DOHH2 (cell line): ENCODE measurements around the gene HIGD2A.

ENCODE experiments used
- H3F3A ChIP-seq: fragments of 200-600 bp; sonication (generic), shearing (Covaris generic); 2 replicates; pipeline ENCODE4 v1.6.0; 2016; ENCODE audit warnings: antibody characterized with exemption, mild to moderate bottlenecking; ENCODE audit not compliant: control insufficient read depth, insufficient read depth
- H3K27ac ChIP-seq: fragments of 200-600 bp; sonication (generic); 2 replicates; pipeline ENCODE4 v1.5.1; 2014; ENCODE audit warnings: low read depth, mild to moderate bottlenecking, low read length, moderate library complexity
- H3K27me3 ChIP-seq: fragments of 200-600 bp; sonication (generic); 2 replicates; pipeline ENCODE4 v1.6.1; 2014; ENCODE audit warnings: mild to moderate bottlenecking, low read length, mixed read lengths; ENCODE audit not compliant: control insufficient read depth
- H3K36me3 ChIP-seq: fragments of 200-600 bp; sonication (generic); 2 replicates; pipeline ENCODE4 v1.6.1; 2014; ENCODE audit warnings: mild to moderate bottlenecking, low read length, moderate library complexity, mixed read lengths; ENCODE audit not compliant: control insufficient read depth
- H3K4me1 ChIP-seq: fragments of 200-600 bp; sonication (generic); 2 replicates; pipeline ENCODE4 v1.6.1; 2014; ENCODE audit warnings: mild to moderate bottlenecking, low read length, mixed read lengths; ENCODE audit not compliant: control insufficient read depth
- H3K4me2 ChIP-seq: fragments of 200-600 bp; sonication (generic); 2 replicates; pipeline ENCODE4 v1.6.0; 2014; ENCODE audit warnings: mild to moderate bottlenecking, low read length, moderate library complexity
- H3K4me3 ChIP-seq: fragments of 200-600 bp; sonication (generic); 2 replicates; pipeline ENCODE4 v1.5.1; 2014; ENCODE audit warnings: mild to moderate bottlenecking, low read length, mixed read lengths
- H3K79me2 ChIP-seq: fragments of 200-600 bp; sonication (generic); 2 replicates; pipeline ENCODE4 v1.6.1; 2014; ENCODE audit warnings: mild to moderate bottlenecking, low read length, mixed read lengths; ENCODE audit not compliant: control insufficient read depth
- H3K9me2 ChIP-seq: fragments of 200-600 bp; sonication (generic); replicated peaks from 2 replicates; pipeline ENCODE4 v1.6.1; 2014; ENCODE audit warnings: mild to moderate bottlenecking, low read length, mixed read lengths; ENCODE audit not compliant: control insufficient read depth
- H3K9me3 ChIP-seq: fragments of 200-600 bp; sonication (generic); 2 replicates; pipeline ENCODE4 v1.6.1; 2014; ENCODE audit warnings: antibody characterized with exemption, low read length, mixed read lengths; ENCODE audit not compliant: control insufficient read depth, insufficient read depth
- H4K20me1 ChIP-seq: fragments of 200-600 bp; sonication (generic); 2 replicates; pipeline ENCODE4 v1.6.0; 2014; ENCODE audit warnings: low read depth, mild to moderate bottlenecking, antibody characterized with exemption, low read length, moderate library complexity; ENCODE audit not compliant: control insufficient read depth, insufficient read depth
- CTCF ChIP-seq: fragments of 200-600 bp; sonication (generic); IDR thresholded peaks from one replicate; pipeline ENCODE4 v1.5.1; 2014; ENCODE audit warnings: antibody characterized with exemption, mild to moderate bottlenecking, low read depth, low read length; ENCODE audit not compliant: poor library complexity, severe bottlenecking
- EZH2phosphoT487 ChIP-seq: fragments of 200-600 bp; sonication (generic); IDR thresholded peaks from 2 replicates; pipeline ENCODE4 v1.6.1; 2017; ENCODE audit warnings: borderline replicate concordance, mild to moderate bottlenecking, antibody characterized with exemption, low read length, moderate library complexity, mixed read lengths

The HIGD2A gene

GRCh38 chr5:176415240-176415951 is 26.8 kb downstream of the HIGD2A start:
- H3K4me2 ChIP-seq = peak overlapping the region; percentile 91

GRCh38 chr5:176415952-176416924 is 27.7 kb downstream of the HIGD2A start, which contains the start of gene CLTB:
Gene CLTB (minus strand): TSS chr5:176416539. CDS start chr5:176416363, 176 bp downstream.
- peaks cover 9% of the 10 kb centered on the region; the same call in 1 of the 2 replicates for H3K9me3 ChIP-seq
- no peaks in the 10 kb centered on the region for H4K20me1 ChIP-seq
- H3K27me3 ChIP-seq = peaks cover 5% of the 10 kb centered on the region
- no peaks in the 10 kb centered on the region for H3K36me3 ChIP-seq
- H3K4me2 ChIP-seq = peak within 1 kb of the TSS; percentile 91
- peaks cover 18% of the 10 kb centered on the region for H3K4me1 ChIP-seq
- H3F3A ChIP-seq = peaks cover 11% of the 10 kb centered on the region
- peak within 1 kb of the TSS; percentile 91 for H3K4me3 ChIP-seq
- H3K9me2 ChIP-seq = no peaks in the 10 kb centered on the region
- no peak within 1 kb of the TSS for H3K27ac ChIP-seq
- TF ChIP-seq CTCF (peak; percentile 58), EZH2phosphoT487 (no peak)
- H3K79me2 ChIP-seq = peaks cover 7% of the 10 kb centered on the region

More at GRCh38 chr5:176415240-176415951, 26.8 kb downstream of the HIGD2A start:
- Histone ChIP-seq H3K9me3 (peaks cover 4% of the 10 kb centered on the region; the same call in 1 of the 2 replicates), H3K27ac (no peak overlapping the region), H3K36me3 (no peaks in the 10 kb centered on the region), H4K20me1 (no peaks in the 10 kb centered on the region), H3K79me2 (peaks cover 7% of the 10 kb centered on the region), H3K4me1 (peaks cover 18% of the 10 kb centered on the region), H3K9me2 (no peaks in the 10 kb centered on the region), H3K4me3 (peak overlapping the region; percentile 91), H3F3A (peaks cover 11% of the 10 kb centered on the region), H3K27me3 (peaks cover 4% of the 10 kb centered on the region)
- TF ChIP-seq EZH2phosphoT487 (no peak), CTCF (no peak)

- H3F3A ChIP-seq = peaks cover 11% of the 10 kb centered on the region
- H3K4me2 ChIP-seq = peak overlapping the region; percentile 91
- H3K36me3 ChIP-seq = no peaks in the 10 kb centered on the region
These were observed 28.4 kb downstream of the HIGD2A start for GRCh38 chr5:176416965-176417364.

More at GRCh38 chr5:176416965-176417364, 28.4 kb downstream of the HIGD2A start:
- Histone ChIP-seq H4K20me1 (no peaks in the 10 kb centered on the region), H3K79me2 (peaks cover 7% of the 10 kb centered on the region), H3K4me1 (peaks cover 18% of the 10 kb centered on the region), H3K27me3 (peaks cover 5% of the 10 kb centered on the region), H3K9me3 (peaks cover 9% of the 10 kb centered on the region; the same call in 1 of the 2 replicates), H3K27ac (no peak overlapping the region), H3K4me3 (peak overlapping the region; percentile 91), H3K9me2 (no peaks in the 10 kb centered on the region)
- TF ChIP-seq CTCF (no peak), EZH2phosphoT487 (no peak)
